SK-N-SH (cell line): Measurements from ENCODE around the gene ELK1. TPM values are rescaled to one million over a fixed set of nuclear protein-coding genes. Genes with fewer than 3 reads are reported as not detected.

Experiments used
- CTCF ChIA-PET: fragments of 300-600, 350-600 bp; formaldehyde crosslinking; extraction: SDS; loops from one replicate; lab custom pipeline; 2021; lab: Yijun Ruan, JAX
- POLR2A ChIA-PET: fragments of 350-600 bp; sonication (Branson Sonifier 250); formaldehyde crosslinking; extraction: SDS; loops from one replicate; lab custom pipeline; 2020; ENCODE audit warnings: antibody characterized with exemption, inconsistent platforms; lab: Yijun Ruan, JAX
- DNase-seq: peaks from one replicate; pipeline ENCODE4 v3.0.0; 2012
- H2AFZ ChIP-seq: fragments of 200-600 bp; sonication (generic); 2 replicates; pipeline ENCODE4 v1.8.1; 2016; ENCODE audit warnings: antibody characterized with exemption, mild to moderate bottlenecking, low read depth
- H3F3A ChIP-seq: fragments of 200-600 bp; sonication (generic); replicated peaks from 2 replicates; pipeline ENCODE3; 2016; ENCODE audit warnings: antibody characterized with exemption, mild to moderate bottlenecking; ENCODE audit not compliant: insufficient read depth
- H3K27ac ChIP-seq, 2 experiments: fragments of 200-500 bp in 1 of 2; fragments of 200-600 bp in 1 of 2; sonication (Bioruptor generic) in 1 of 2; sonication (generic), shearing (Covaris generic) in 1 of 2; 2 replicates each; pipeline versions ENCODE4 v1.5.1 to v1.6.1; 2014 to 2016; ENCODE audit warnings: low read depth in 2 of 2, inconsistent platforms in 1 of 2, low read length in 1 of 2, mild to moderate bottlenecking in 1 of 2, mixed read lengths in 1 of 2
- H3K27me3 ChIP-seq: fragments of 200-600 bp; sonication (generic), shearing (Covaris generic); 2 replicates; pipeline ENCODE4 v1.6.1; 2016; ENCODE audit warnings: mixed run types; ENCODE audit not compliant: insufficient read depth
- H3K36me3 ChIP-seq, 2 experiments: fragments of 200-500 bp in 1 of 2; fragments of 200-600 bp in 1 of 2; sonication (Bioruptor generic) in 1 of 2; sonication (generic) in 1 of 2; replicated peaks in 1 of 2; 2 replicates each; pipeline versions ENCODE3 to v1.5.1; 2014 to 2016; ENCODE audit warnings: low read length in 1 of 2, mild to moderate bottlenecking in 1 of 2; ENCODE audit not compliant: insufficient read depth in 2 of 2, control insufficient read depth in 1 of 2
- H3K4me1 ChIP-seq, 2 experiments: fragments of 200-500 bp in 1 of 2; fragments of 200-600 bp in 1 of 2; sonication (Bioruptor generic) in 1 of 2; sonication (generic), shearing (Covaris generic) in 1 of 2; 2 replicates each; pipeline versions ENCODE4 v1.5.1 to v1.6.1; 2014 to 2016; ENCODE audit warnings: low read depth in 1 of 2, low read length in 1 of 2, mixed run types in 1 of 2; ENCODE audit not compliant: insufficient read depth in 2 of 2, control insufficient read depth in 1 of 2
- H3K4me2 ChIP-seq: fragments of 200-600 bp; sonication (generic), shearing (Covaris generic); 2 replicates; pipeline ENCODE4 v1.6.1; 2017; ENCODE audit warnings: mixed run types
- H3K4me3 ChIP-seq, 2 experiments: fragments of 200-500 bp in 1 of 2; fragments of 200-600 bp in 1 of 2; sonication (Bioruptor generic) in 1 of 2; sonication (generic), shearing (Covaris generic) in 1 of 2; 2 replicates each; pipeline versions ENCODE4 v1.5.1 to v1.8.1; 2014 to 2016; ENCODE audit warnings: low read depth in 2 of 2, inconsistent platforms in 1 of 2, low read length in 1 of 2, mild to moderate bottlenecking in 1 of 2, mixed read lengths in 1 of 2, moderate library complexity in 1 of 2
- H3K79me2 ChIP-seq: fragments of 200-600 bp; sonication (generic); 2 replicates; pipeline ENCODE4 v1.8.1; 2017; ENCODE audit warnings: mild to moderate bottlenecking; ENCODE audit not compliant: insufficient read depth
- H3K9ac ChIP-seq: fragments of 200-600 bp; sonication (generic); 2 replicates; pipeline ENCODE4 v1.6.1; 2017; ENCODE audit warnings: mixed run types
- H3K9me2 ChIP-seq: fragments of 200-600 bp; sonication (generic); 2 replicates; pipeline ENCODE4 v1.6.1; 2017; ENCODE audit warnings: mixed run types
- H3K9me3 ChIP-seq: fragments of 200-600 bp; sonication (generic); 2 replicates; pipeline ENCODE4 v1.6.1; 2017; ENCODE audit warnings: mixed run types, mild to moderate bottlenecking, moderate library complexity
- H4K20me1 ChIP-seq: fragments of 200-600 bp; sonication (generic); 2 replicates; pipeline ENCODE4 v1.6.1; 2017; ENCODE audit warnings: mild to moderate bottlenecking, mixed run types; ENCODE audit not compliant: insufficient read depth
- EZH2phosphoT487 ChIP-seq: fragments of 200-600 bp; sonication (generic); IDR thresholded peaks from 2 replicates; pipeline ENCODE4 v1.6.1; 2017; ENCODE audit warnings: low read depth, mixed run types, mild to moderate bottlenecking, antibody characterized with exemption, moderate library complexity, borderline replicate concordance
- MEF2A ChIP-seq: IDR thresholded peaks from 2 replicates; pipeline ENCODE4 v1.4.0; 2012; ENCODE audit warnings: low read depth, borderline replicate concordance
- RFX5 ChIP-seq: IDR thresholded peaks from 2 replicates; pipeline ENCODE4 v1.6.1; 2012; ENCODE audit warnings: mild to moderate bottlenecking, improper control_type of control experiment, low read length
- SIN3A ChIP-seq: IDR thresholded peaks from 2 replicates; pipeline ENCODE4 v1.6.1; 2012; ENCODE audit warnings: low read depth, mild to moderate bottlenecking, low read length, moderate library complexity, borderline replicate concordance
- SMC3 ChIP-seq: IDR thresholded peaks from 2 replicates; pipeline ENCODE4 v1.6.1; 2012; ENCODE audit warnings: low read depth, low read length, improper control_type of control experiment
- TAF1 ChIP-seq: IDR thresholded peaks from 2 replicates; pipeline ENCODE4 v1.6.1; 2012; ENCODE audit warnings: low read depth, mild to moderate bottlenecking, low read length, moderate library complexity, borderline replicate concordance
- USF1 ChIP-seq: IDR thresholded peaks from 2 replicates; pipeline ENCODE4 v1.4.0; 2012; ENCODE audit warnings: low read depth, borderline replicate concordance
- USF2 ChIP-seq: fragments of 150-350 bp; IDR thresholded peaks from 2 replicates; pipeline ENCODE4 v1.6.1; 2017; ENCODE audit warnings: antibody characterized with exemption, low read length, low read depth, borderline replicate concordance
- YY1 ChIP-seq: IDR thresholded peaks from 2 replicates; pipeline ENCODE4 v1.4.0; 2012; ENCODE audit warnings: low read depth, mild to moderate bottlenecking
- ZBTB33 ChIP-seq: IDR thresholded peaks from 2 replicates; pipeline ENCODE4 v1.4.0; 2012; ENCODE audit warnings: low read depth, borderline replicate concordance
- whole genome bisulfite sequencing: methylation state at CpG from one replicate; pipeline ENCODE4 v1.1.6; 2017; ENCODE audit warnings: low lambda C conversion rate; 5-methylcytosine and 5-hydroxymethylcytosine counted together
- polyA plus RNA-seq, 3 experiments: library from polyadenylated mRNA; depleted of rRNA; stranded (reverse); fragments of >200 nt; gene quantifications; 2 replicates each; pipeline ENCODE4 v1.2.3, GENCODE V29; 2012

ELK1 gene
- polyA plus RNA-seq, 1 of the 3 experiments (the other 2 are of a cell fraction): 14.6 TPM

GRCh38 chrX:47611926-47612325 lies 38.4 kb downstream of the ELK1 start:
- Histone ChIP-seq H3K4me1 (no peaks in the 10 kb centered on the region), H3K79me2 (no peaks in the 10 kb centered on the region), H3K36me3 (no peaks in the 10 kb centered on the region), H3K9ac (no peak overlapping the region), H3K9me2 (no peaks in the 10 kb centered on the region), H4K20me1 (no peaks in the 10 kb centered on the region), H3K27ac (no peak overlapping the region), H3K9me3 (no peaks in the 10 kb centered on the region), H3F3A (no peaks in the 10 kb centered on the region), H3K4me2 (no peak overlapping the region), H2AFZ (no peak overlapping the region), H3K27me3 (no peaks in the 10 kb centered on the region; the same call in 1 of the 2 replicates), H3K4me3 (no peak overlapping the region)
- CTCF ChIA-PET: no interaction called here
- WGBS: 47% methylated on average over 2 of the region's 2 CpGs
- POLR2A ChIA-PET: interaction anchor here (0.9 to 1.8 kb wide), 2 partner anchors 12 to 30 kb away, joined by 3 to 5 read pairs; partner anchors contain the start of gene TIMP1
- TF ChIP-seq RFX5: no peak
- TF ChIP-seq YY1: no peak
- DNase-seq: no peak

GRCh38 chrX:47611489-47611888 lies 38.9 kb downstream of the ELK1 start:
- H3K4me1 ChIP-seq: no peaks in the 10 kb centered on the region
- no peaks in the 10 kb centered on the region for H3K36me3 ChIP-seq
- H3K79me2 ChIP-seq: no peaks in the 10 kb centered on the region
- no peak overlapping the region for H2AFZ ChIP-seq
- no peaks in the 10 kb centered on the region for H4K20me1 ChIP-seq
- no peak overlapping the region for H3K9ac ChIP-seq
- CTCF ChIA-PET: no interaction called here
- H3K9me3 ChIP-seq: no peaks in the 10 kb centered on the region
- H3K4me3 ChIP-seq: no peak overlapping the region
- 37% methylated on average over 2 of the region's 2 CpGs for WGBS
- H3K9me2 ChIP-seq: no peaks in the 10 kb centered on the region
- no peak for DNase-seq
- TF ChIP-seq USF1: no peak
- TF ChIP-seq MEF2A: no peak
- no peak for TF ChIP-seq RFX5
- no peak for TF ChIP-seq SMC3
- TF ChIP-seq ZBTB33: no peak
- TF ChIP-seq EZH2phosphoT487: no peak
- TF ChIP-seq USF2: no peak
- no peak for TF ChIP-seq TAF1
- TF ChIP-seq SIN3A: no peak
- H3K27me3 ChIP-seq: no peaks in the 10 kb centered on the region; the same call in 1 of the 2 replicates
- no peaks in the 10 kb centered on the region for H3F3A ChIP-seq
- no peak overlapping the region for H3K27ac ChIP-seq
- POLR2A ChIA-PET: interaction anchor here (0.9 to 1.8 kb wide), 2 partner anchors 11 to 29 kb away, joined by 3 to 5 read pairs; partner anchors contain the start of gene TIMP1
- H3K4me2 ChIP-seq: no peak overlapping the region
